ENCODE data around the gene TNIP1.
A peak's percentile ranks its signal among the peaks of the same experiment; 100 is the strongest.

TNIP1 gene

DNA sequence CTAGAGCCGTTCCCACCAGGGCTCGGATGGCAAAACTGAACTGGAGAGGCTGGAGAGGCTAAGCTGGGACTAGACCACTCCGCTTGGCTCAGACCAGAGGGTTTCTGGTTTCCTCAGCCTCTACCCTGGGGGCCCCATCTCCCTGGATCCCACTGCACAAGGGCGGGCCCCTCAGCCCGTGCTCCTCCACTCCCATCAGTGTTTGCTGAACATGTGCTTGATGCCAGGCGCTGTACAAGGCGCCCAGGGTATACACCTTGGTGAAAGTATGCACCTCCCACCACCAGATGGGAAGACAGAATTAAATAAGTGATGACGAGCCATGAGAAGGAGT is 42.5 kb downstream of the TNIP1 start:
- H3K4me3 Mint-ChIP-seq = no peak overlapping the region
- no peaks in the 10 kb centered on the region for H3K9me3 Mint-ChIP-seq
- H3K27me3 Mint-ChIP-seq = no peaks in the 10 kb centered on the region
- peak overlapping the region; percentile 47 for H3K27ac Mint-ChIP-seq
- peaks cover 72% of the 10 kb centered on the region for H3K36me3 Mint-ChIP-seq (ENCODE audit: low read depth)
- DNase-seq (no peak), ATAC-seq (no peak)
- H3K4me1 Mint-ChIP-seq = peaks cover 13% of the 10 kb centered on the region

DNA sequence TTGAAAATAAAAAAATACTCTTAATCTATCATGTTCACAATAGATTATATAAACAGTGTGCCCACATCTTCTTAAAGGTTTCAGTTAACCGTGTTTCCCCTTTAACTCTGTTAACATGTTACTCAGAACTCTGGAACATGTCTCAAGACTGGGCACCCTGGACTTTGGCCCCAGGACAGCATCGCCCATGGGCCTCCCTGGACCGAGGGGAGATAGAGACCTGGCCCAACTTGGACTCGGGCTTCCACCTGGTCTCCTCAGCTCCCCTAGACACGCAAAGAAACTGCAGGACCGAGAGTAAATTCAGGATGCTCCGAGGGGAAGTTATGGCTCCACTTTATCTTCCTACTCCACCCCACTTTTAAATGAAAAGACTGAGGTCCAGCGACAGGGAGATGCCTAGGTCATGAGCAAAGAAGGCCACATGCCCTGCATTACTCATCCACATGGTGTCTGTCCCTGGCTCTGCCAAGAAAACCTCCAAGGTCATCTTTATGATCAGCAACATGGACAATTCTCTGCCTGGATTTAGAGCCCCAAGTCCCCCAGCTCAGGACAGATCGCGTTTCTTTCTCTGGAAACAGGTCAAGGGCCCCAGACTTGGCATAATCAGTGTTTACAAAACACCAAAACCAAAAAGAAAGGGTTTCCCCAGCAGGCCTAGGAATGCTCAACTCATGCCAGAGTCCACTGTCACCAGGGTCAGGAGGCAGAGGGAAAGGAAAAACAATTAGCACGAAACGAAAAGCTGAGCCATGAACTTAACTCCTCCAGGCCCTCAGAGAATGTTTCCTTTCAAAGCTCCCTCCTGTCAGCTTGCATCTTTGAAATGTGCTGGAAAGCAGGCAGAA is 43.0 kb downstream of the TNIP1 start:
- peaks cover 13% of the 10 kb centered on the region for H3K4me1 Mint-ChIP-seq
- peaks cover 68% of the 10 kb centered on the region for H3K36me3 Mint-ChIP-seq (ENCODE audit: low read depth)
- no peaks in the 10 kb centered on the region for H3K9me3 Mint-ChIP-seq
- no peaks in the 10 kb centered on the region for H3K27me3 Mint-ChIP-seq
- H3K4me3 Mint-ChIP-seq = no peak overlapping the region
- ATAC-seq = no peak
- no peak for DNase-seq
- H3K27ac Mint-ChIP-seq = peak overlapping the region; percentile 62

DNA sequence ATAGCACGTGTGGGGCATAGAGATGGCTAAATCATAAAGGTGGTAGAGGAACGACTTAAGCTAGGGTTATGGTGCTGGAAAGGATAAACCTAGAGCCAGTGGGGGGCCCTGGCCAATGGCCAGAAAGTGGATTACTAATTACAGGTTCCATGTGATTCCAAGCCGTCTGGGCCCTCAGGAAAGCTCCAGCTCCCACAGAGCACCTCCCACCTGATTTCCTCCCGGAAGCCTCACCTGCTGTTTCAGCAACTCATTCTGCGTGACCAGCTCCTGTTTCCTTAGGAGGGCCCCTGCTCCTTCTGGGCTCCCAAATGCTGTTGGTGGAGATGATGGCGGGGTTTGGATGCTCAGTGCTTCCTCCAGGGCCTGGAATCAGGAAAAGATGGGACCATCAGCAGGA is 44.3 kb downstream of the TNIP1 start:
- peaks cover 13% of the 10 kb centered on the region for H3K4me1 Mint-ChIP-seq
- no peak overlapping the region for H3K4me3 Mint-ChIP-seq
- ATAC-seq = no peak
- H3K27me3 Mint-ChIP-seq = no peaks in the 10 kb centered on the region
- DNase-seq = no peak
- H3K27ac Mint-ChIP-seq = no peak overlapping the region
- H3K9me3 Mint-ChIP-seq = no peaks in the 10 kb centered on the region
- peaks cover 67% of the 10 kb centered on the region for H3K36me3 Mint-ChIP-seq (ENCODE audit: low read depth)

DNA sequence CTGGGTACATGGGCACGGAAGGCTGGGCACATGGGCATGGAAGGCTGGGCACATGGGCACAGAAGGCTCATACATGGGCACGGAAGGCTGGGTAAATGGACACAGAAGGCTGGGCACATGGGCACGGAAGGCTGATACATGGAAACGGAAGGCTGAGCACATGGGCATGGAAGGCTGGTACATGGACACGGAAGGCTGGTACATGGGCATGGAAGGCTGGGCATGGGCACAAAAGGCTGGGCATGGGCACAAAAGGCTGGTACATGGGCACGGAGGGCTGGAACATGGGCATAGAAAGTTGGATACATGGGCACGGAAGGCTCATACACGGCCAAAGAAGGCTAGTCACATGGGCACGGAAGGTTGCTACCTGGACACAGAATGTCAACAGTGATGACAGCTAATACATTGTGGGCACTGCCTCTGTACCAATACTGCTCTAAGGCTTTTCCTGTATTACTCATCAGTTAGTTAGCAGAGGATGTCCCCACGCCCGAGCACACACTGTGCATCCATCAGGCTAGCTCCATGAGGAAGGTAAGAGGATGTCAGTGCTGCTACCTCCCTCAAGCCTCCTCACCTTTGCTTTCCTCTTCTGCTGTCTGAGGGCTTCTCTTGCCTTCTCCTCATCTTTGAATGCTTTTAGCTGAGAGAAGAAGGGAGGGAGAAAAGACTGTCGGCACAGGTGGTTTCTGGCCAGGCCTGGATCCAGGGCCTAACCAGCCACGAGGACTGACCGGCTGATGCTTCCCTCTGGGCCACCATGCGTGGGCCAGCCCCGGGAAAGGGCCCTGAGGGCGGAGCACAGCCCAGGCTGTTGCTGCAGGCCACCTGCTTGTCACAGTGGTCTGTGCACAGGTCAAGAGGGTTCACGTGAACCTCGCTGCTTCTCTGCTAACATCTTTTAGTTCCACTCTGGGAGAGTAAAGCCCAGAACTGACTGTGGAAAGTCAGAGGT is 46.1 kb downstream of the TNIP1 start:
- ATAC-seq = no peak
- peaks cover 13% of the 10 kb centered on the region for H3K4me1 Mint-ChIP-seq
- peaks cover 55% of the 10 kb centered on the region for H3K36me3 Mint-ChIP-seq (ENCODE audit: low read depth)
- no peak for DNase-seq
- H3K9me3 Mint-ChIP-seq = no peaks in the 10 kb centered on the region
- H3K27me3 Mint-ChIP-seq = no peaks in the 10 kb centered on the region
- H3K4me3 Mint-ChIP-seq = no peak overlapping the region
- no peak overlapping the region for H3K27ac Mint-ChIP-seq

DNA sequence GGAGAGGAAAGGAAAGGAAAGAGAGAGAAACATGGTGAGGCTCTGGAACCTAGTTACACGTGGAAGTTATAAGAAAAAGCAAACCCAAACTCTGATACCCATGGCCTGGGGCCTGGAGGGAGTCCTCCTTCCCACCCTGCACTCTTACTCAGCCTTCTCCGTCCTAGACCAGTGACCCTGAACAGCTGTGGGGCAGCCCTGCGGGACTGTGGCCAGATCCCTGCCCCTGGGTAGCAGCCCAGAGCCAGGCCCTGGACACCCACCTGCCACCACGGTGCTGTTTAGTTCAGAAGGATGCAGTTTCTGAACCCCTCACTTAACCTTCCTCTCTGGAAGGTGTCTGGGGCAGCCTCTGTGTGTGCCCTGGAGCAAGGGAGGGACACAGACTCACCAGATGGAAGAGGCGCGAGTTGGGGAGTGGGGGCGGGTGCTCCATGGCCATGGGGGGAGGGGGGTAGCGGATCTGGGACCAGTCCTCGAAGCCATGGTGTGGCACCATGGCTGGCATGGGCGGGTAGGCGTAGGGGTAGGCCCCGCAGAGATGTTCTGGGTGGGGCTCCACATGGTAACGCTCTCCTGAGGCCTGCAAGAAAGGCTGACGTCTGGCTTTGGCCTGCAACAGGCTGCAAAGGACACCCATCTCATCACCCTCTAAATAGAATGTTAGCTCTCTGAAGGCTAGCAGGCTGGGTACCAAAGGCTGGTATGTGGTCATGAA is 47.5 kb downstream of the TNIP1 start:
- Mint-ChIP-seq H3K27me3 (no peaks in the 10 kb centered on the region), H3K27ac (no peak overlapping the region), H3K9me3 (no peaks in the 10 kb centered on the region), H3K4me3 (no peak overlapping the region), H3K36me3 (ENCODE audit: low read depth) (peaks cover 56% of the 10 kb centered on the region), H3K4me1 (peaks cover 2% of the 10 kb centered on the region)
- ATAC-seq = no peak
- no peak for DNase-seq

DNA sequence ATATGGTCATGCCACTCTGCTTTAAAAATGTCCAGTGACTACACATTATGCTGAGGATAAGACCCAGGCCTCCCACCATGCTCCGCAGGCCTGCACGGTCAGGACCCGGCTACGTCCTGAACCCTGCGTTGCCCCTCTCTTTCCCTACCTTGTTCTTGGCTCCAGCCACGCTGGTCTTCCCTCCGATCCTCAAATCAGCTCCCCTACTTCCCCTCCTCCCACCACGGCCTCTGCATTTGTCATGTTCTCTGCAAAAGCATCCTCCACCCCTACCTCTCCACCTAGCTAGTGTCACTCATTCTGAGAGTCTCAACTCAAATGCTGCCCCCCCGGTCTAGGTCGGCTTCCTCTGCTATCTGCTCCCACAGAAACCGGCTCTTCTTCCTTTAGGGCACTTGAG is 49.3 kb downstream of the TNIP1 start:
- no peaks in the 10 kb centered on the region for H3K4me1 Mint-ChIP-seq
- no peak for DNase-seq
- no peak for ATAC-seq
- no peak overlapping the region for H3K27ac Mint-ChIP-seq
- peaks cover 51% of the 10 kb centered on the region for H3K36me3 Mint-ChIP-seq (ENCODE audit: low read depth)
- no peak overlapping the region for H3K4me3 Mint-ChIP-seq
- H3K9me3 Mint-ChIP-seq = no peaks in the 10 kb centered on the region
- no peaks in the 10 kb centered on the region for H3K27me3 Mint-ChIP-seq

DNA sequence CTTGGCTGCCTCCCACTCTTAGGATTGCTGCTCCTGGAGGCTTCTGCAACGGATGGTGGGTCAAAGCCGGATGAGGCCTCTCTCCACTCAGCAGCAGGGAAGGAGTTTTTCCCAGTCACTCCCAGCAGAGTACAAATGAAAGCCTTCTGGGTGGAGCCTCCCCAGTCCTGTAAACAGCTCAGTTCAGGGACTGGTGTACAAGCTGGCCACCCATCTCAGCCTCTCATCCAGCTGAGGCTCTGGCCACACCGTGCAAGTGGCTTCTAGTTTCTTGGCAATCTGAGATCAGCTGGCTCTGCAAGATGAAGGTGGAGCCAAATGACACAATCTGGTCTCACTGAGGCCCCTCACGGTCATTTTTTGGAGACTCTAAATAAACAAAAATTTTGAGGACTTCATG is 50.5 kb downstream of the TNIP1 start:
- Mint-ChIP-seq H3K4me1 (no peaks in the 10 kb centered on the region), H3K36me3 (ENCODE audit: low read depth) (peaks cover 44% of the 10 kb centered on the region)

DNA sequence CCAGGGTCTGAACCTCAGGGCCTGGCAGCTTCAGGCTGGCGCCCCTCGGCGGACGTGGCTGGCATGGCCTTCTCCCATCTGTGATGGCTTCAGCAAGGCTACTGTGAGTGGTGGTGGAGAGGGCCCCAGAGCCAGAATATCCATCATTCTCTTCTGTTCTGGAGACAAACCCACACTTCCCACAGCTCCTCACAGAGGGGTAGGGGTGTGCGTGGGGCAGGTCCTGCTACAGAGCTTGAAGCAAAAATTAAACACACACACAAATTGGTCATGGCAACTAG is 50.8 kb downstream of the TNIP1 start:
- no peaks in the 10 kb centered on the region for H3K9me3 Mint-ChIP-seq
- no peaks in the 10 kb centered on the region for H3K4me1 Mint-ChIP-seq
- no peak overlapping the region for H3K27ac Mint-ChIP-seq
- no peak for DNase-seq
- H3K4me3 Mint-ChIP-seq = no peak overlapping the region
- H3K36me3 Mint-ChIP-seq (ENCODE audit: low read depth) = peaks cover 47% of the 10 kb centered on the region
- H3K27me3 Mint-ChIP-seq = no peaks in the 10 kb centered on the region
- no peak for ATAC-seq

More for the DNA sequence above, 50.5 kb downstream of the TNIP1 start:
- DNase-seq (no peak), ATAC-seq (no peak)
- Mint-ChIP-seq H3K27me3 (no peaks in the 10 kb centered on the region), H3K27ac (no peak overlapping the region), H3K4me3 (no peak overlapping the region), H3K9me3 (no peaks in the 10 kb centered on the region)

DNA sequence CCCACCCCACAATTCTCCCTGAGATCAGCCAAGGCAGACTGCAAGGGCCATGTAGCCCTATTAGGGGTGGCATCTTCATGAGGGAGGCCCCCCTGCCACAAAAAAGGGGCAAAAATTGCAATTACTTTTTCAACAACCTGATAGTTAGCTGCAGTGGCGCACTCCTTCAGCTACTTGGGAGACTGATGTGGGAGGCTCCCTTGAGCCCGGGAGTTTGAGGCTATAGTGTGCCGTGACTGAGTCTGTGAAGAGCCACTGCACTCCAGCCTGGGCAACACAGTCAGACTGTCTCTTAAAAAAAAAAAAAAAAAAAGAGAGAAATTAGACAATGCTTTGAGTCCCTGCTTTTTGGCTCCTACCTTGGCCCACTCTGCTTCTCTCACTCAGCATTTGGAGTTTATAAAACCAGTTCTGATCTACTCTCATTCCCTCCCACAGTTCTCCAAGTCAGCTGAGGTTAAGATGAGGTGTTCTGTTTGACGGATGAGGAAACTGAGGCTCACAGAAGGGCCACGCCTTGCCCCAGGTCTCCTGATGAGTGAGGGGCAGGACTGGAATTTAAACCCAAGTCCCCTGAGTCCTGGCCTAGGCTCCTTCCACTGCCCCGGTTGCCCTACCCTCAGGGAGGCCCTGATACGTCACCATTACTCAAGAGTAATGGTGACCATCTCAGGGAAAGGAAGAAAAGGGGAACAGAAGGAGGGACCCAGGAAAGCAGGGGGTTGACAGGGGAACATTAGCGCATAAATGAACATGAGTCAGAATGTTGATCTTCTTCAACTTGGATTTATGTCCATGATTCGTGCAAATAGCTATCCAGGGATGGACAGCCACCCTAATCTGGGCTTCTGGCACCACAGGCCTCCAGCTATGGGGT is 51.4 kb downstream of the TNIP1 start:
- Mint-ChIP-seq H3K27me3 (no peaks in the 10 kb centered on the region), H3K9me3 (no peaks in the 10 kb centered on the region), H3K36me3 (ENCODE audit: low read depth) (peaks cover 42% of the 10 kb centered on the region), H3K4me1 (no peaks in the 10 kb centered on the region), H3K4me3 (no peak overlapping the region), H3K27ac (no peak overlapping the region)
- DNase-seq (no peak), ATAC-seq (no peak)

DNA sequence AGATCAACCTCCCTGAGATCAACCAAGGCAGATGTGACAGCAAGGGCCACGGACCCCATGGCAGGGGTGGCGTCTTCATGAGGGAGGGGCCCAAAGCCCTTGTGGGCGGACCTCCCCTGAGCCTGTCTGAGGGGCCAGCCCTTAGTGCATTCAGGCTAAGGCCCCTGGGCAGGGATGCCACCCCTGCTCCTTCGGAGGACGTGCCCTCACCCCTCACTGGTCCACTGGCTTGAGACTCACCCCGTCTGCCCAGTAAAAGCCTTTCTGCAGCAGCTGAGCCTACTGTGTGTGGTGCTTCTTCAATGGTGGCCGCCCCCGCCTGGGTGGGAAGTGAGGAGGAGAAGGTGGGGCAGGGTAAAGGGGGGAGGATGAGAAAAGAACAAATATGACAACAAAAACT is 52.1 kb downstream of the TNIP1 start:
- ATAC-seq = no peak
- Mint-ChIP-seq H3K36me3 (ENCODE audit: low read depth) (peaks cover 35% of the 10 kb centered on the region), H3K4me3 (no peak overlapping the region), H3K4me1 (no peaks in the 10 kb centered on the region), H3K9me3 (no peaks in the 10 kb centered on the region), H3K27ac (no peak overlapping the region), H3K27me3 (no peaks in the 10 kb centered on the region)
- no peak for DNase-seq

DNA sequence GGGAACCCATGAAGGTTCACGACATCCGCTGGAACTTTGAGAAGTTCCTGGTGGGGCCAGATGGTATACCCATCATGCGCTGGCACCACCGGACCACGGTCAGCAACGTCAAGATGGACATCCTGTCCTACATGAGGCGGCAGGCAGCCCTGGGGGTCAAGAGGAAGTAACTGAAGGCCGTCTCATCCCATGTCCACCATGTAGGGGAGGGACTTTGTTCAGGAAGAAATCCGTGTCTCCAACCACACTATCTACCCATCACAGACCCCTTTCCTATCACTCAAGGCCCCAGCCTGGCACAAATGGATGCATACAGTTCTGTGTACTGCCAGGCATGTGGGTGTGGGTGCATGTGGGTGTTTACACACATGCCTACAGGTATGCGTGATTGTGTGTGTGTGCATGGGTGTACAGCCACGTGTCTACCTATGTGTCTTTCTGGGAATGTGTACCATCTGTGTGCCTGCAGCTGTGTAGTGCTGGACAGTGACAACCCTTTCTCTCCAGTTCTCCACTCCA is 52.8 kb downstream of the TNIP1 start:
- no peak overlapping the region for H3K4me3 Mint-ChIP-seq
- no peak overlapping the region for H3K27ac Mint-ChIP-seq
- H3K4me1 Mint-ChIP-seq = no peaks in the 10 kb centered on the region
- ATAC-seq (no peak), DNase-seq (no peak)
- H3K9me3 Mint-ChIP-seq = no peaks in the 10 kb centered on the region
- H3K36me3 Mint-ChIP-seq (ENCODE audit: low read depth) = peaks cover 33% of the 10 kb centered on the region
- H3K27me3 Mint-ChIP-seq = no peaks in the 10 kb centered on the region

DNA sequence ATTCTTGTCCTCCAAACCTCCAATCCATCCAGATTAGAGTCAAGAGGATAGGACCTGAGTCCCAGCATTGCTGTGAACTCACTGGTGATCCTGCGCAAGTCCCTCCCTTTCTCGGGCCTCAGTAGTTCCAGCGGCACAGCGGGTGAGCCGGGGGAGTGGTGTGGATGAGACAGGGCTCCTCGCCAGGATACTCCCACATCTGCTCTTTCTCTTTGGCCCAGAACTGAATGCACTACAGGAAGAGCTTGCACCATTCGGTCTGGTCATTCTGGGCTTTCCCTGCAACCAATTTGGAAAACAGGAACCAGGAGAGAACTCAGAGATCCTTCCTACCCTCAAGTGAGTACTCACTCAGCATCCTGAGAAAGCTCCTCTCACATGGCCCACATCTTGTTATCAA is 54.2 kb downstream of the TNIP1 start:
- Mint-ChIP-seq H3K4me3 (no peak overlapping the region), H3K36me3 (ENCODE audit: low read depth) (peaks cover 22% of the 10 kb centered on the region), H3K4me1 (peaks cover 4% of the 10 kb centered on the region), H3K9me3 (no peaks in the 10 kb centered on the region), H3K27ac (no peak overlapping the region), H3K27me3 (no peaks in the 10 kb centered on the region)
- DNase-seq (no peak), ATAC-seq (no peak)

DNA sequence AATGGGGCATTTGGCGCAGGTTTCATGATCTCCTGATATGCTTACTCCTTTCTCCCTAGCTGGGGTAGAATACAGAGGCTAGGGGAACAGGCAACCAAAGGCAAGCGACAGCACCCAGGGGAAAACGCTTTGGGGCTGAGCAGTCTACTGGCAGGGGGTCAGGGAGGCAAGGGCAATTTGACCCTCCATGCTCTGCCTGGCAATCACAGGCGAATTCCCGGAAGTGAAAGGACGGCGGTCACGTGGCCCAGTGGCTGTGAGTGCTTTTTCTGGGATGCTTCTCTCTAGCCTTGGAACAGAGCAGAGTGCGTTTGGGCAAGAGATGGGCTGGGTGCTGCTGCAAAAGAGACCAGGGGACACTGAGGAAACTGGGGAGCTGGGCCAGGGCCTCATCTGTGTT is 54.7 kb downstream of the TNIP1 start:
- peaks cover 1% of the 10 kb centered on the region for H3K27me3 Mint-ChIP-seq
- H3K27ac Mint-ChIP-seq = no peak overlapping the region

DNA sequence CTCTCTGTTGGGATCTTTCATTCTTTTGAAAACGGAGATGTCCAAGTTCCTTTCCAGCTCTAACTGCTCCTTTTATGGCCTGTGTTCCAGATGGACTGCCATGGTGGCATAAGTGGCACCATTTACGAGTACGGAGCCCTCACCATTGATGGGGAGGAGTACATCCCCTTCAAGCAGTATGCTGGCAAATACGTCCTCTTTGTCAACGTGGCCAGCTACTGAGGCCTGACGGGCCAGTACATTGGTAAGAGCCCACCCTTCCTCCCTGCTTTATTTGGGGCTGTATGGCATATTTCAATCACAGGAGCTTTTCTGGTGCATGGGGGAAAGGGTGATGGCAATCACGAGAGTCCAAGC is 55.6 kb downstream of the TNIP1 start:
- Mint-ChIP-seq H3K27me3 (peaks cover 5% of the 10 kb centered on the region), H3K4me1 (peaks cover 11% of the 10 kb centered on the region), H3K4me3 (no peak overlapping the region), H3K9me3 (no peaks in the 10 kb centered on the region), H3K36me3 (ENCODE audit: low read depth) (peaks cover 20% of the 10 kb centered on the region), H3K27ac (no peak overlapping the region)
- no peak for ATAC-seq
- DNase-seq = no peak

More for the DNA sequence above, 54.7 kb downstream of the TNIP1 start:
- Mint-ChIP-seq H3K9me3 (no peaks in the 10 kb centered on the region), H3K4me1 (peaks cover 6% of the 10 kb centered on the region), H3K36me3 (ENCODE audit: low read depth) (peaks cover 20% of the 10 kb centered on the region), H3K4me3 (no peak overlapping the region)
- DNase-seq = no peak
- no peak for ATAC-seq
